Right forelimb (tissue), 1 donor: ENCODE data around the gene RAB11FIP3.
"Not testable (repeated sequence)": the region's sequence is repeated elsewhere in the genome, so short reads cannot be mapped to it uniquely, and the experiment has no call there.

Source experiments
- DNase-seq: peaks from one replicate; pipeline ENCODE4 v3.0.0-alpha.2; 2018

RAB11FIP3 gene

GRCh38 chr16:425740-426114 lies 278 bp downstream of the RAB11FIP3 start:
- no peak for DNase-seq

GRCh38 chr16:426115-426905 lies 861 bp downstream of the RAB11FIP3 start:
- no peak for DNase-seq

GRCh38 chr16:426906-427249 lies 1.4 kb downstream of the RAB11FIP3 start:
- no peak for DNase-seq

GRCh38 chr16:427250-427649 lies 1.8 kb downstream of the RAB11FIP3 start:
- no peak for DNase-seq

GRCh38 chr16:430904-431303 lies 5.5 kb downstream of the RAB11FIP3 start:
- no peak for DNase-seq

GRCh38 chr16:440627-441026 lies 15.2 kb downstream of the RAB11FIP3 start:
- DNase-seq: no peak

- no peak for DNase-seq
These were observed 16.0 kb downstream of the RAB11FIP3 start for GRCh38 chr16:441447-441846.

GRCh38 chr16:442976-443375 lies 17.5 kb downstream of the RAB11FIP3 start:
- no peak for DNase-seq

GRCh38 chr16:444027-444426 lies 18.6 kb downstream of the RAB11FIP3 start:
- no peak for DNase-seq

GRCh38 chr16:445566-445965 lies 20.1 kb downstream of the RAB11FIP3 start:
- no peak for DNase-seq

GRCh38 chr16:450385-450784 lies 24.9 kb downstream of the RAB11FIP3 start:
- no peak for DNase-seq

GRCh38 chr16:450785-451512 lies 25.5 kb downstream of the RAB11FIP3 start:
- no peak for DNase-seq

- DNase-seq: no peak
These were observed 29.0 kb downstream of the RAB11FIP3 start for GRCh38 chr16:454397-454940.

- DNase-seq: no peak
These were observed 30.0 kb downstream of the RAB11FIP3 start for GRCh38 chr16:455453-455852.

GRCh38 chr16:456891-457483 lies 31.5 kb downstream of the RAB11FIP3 start:
- no peak for DNase-seq

GRCh38 chr16:457732-458400 lies 32.4 kb downstream of the RAB11FIP3 start:
- DNase-seq: no peak

- no peak for DNase-seq
These were observed 34.3 kb downstream of the RAB11FIP3 start for GRCh38 chr16:459761-460160.

- DNase-seq: no peak
These were observed 35.3 kb downstream of the RAB11FIP3 start for GRCh38 chr16:460787-461186.

- DNase-seq: no peak
These were observed 37.6 kb downstream of the RAB11FIP3 start for GRCh38 chr16:463071-463470.

GRCh38 chr16:466651-467050 lies 41.2 kb downstream of the RAB11FIP3 start:
- no peak for DNase-seq

- DNase-seq: not testable (repeated sequence)
These were observed 41.9 kb downstream of the RAB11FIP3 start for GRCh38 chr16:467249-467871.

GRCh38 chr16:468068-468821 lies 42.8 kb downstream of the RAB11FIP3 start:
- no peak for DNase-seq
